PC-3 (cell line): Measurements from ENCODE around the gene DLD.

Experiments used
- EZH2 ChIP-seq: fragments of 300-600 bp; sonication (generic); IDR thresholded peaks from one replicate; pipeline ENCODE4 v1.6.1; 2017; ENCODE audit warnings: antibody characterized with exemption, mild to moderate bottlenecking, low read length; ENCODE audit not compliant: unreplicated experiment
- EZH2phosphoT487 ChIP-seq: fragments of 300-600 bp; sonication (generic); IDR thresholded peaks from 2 replicates; pipeline ENCODE4 v1.6.1; 2018; ENCODE audit warnings: mild to moderate bottlenecking, antibody characterized with exemption, low read length, borderline replicate concordance
- TF ChIP-seq, protein P1 (sequence below): fragments of 300-600 bp; sonication (generic); conservative IDR thresholded peaks from 2 replicates; pipeline ENCODE4 v1.5.1; 2017; ENCODE audit warnings: antibody characterized with exemption, low read depth, mild to moderate bottlenecking, low read length

DNA sequence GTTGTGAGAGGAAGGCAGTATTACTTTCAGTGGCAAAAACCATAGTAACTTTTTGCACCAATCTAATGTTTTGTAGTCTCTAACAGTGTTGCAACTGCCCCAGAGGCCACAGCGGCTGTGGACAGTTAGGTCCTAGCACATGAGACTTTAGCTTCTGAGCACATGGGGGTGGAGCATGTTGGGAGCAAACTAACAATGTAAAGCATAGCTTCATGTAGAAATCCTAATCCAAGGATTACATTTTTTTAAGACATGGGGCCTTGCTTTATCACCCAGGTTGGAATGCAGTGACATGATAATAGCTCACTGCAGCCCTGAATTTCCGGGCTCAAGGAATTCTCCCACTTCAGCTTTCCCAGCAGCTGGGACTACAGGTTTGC lies 62.9 kb downstream of the DLD start:
- TF ChIP-seq, protein P1, sequence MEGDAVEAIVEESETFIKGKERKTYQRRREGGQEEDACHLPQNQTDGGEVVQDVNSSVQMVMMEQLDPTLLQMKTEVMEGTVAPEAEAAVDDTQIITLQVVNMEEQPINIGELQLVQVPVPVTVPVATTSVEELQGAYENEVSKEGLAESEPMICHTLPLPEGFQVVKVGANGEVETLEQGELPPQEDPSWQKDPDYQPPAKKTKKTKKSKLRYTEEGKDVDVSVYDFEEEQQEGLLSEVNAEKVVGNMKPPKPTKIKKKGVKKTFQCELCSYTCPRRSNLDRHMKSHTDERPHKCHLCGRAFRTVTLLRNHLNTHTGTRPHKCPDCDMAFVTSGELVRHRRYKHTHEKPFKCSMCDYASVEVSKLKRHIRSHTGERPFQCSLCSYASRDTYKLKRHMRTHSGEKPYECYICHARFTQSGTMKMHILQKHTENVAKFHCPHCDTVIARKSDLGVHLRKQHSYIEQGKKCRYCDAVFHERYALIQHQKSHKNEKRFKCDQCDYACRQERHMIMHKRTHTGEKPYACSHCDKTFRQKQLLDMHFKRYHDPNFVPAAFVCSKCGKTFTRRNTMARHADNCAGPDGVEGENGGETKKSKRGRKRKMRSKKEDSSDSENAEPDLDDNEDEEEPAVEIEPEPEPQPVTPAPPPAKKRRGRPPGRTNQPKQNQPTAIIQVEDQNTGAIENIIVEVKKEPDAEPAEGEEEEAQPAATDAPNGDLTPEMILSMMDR = no peak
- no peak for TF ChIP-seq EZH2
- no peak for TF ChIP-seq EZH2phosphoT487
